GM18511 (cell line): ENCODE results near the gene NID2.

Source experiments
- ATAC-seq: cut with Tn5 transposase; IDR thresholded peaks from one replicate; pipeline ENCODE4 v1.9.1; 2021; ENCODE audit warnings: mild to moderate bottlenecking, moderate library complexity; ENCODE audit not compliant: unreplicated experiment

Gene NID2

DNA sequence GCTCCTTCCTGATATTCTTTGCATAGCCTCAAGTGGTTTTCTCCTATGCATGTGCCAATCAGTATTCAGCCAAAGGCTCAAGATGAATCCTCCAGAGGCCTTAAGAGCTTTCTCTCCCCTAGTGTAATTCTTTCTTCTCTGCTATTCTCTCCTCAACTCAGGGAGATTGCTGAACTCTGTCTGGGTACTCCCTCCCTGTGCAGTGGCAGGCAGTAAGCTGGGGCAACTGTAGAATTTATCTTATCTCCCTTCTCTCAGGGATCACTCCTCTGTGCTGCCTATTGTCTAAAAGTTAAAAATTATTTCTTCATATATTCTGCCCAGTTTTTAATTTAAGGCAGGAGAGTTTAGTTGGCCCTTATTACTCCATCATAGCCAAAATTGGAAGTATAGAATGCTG lies 108.0 kb downstream of the NID2 start:
- no peak for ATAC-seq

DNA sequence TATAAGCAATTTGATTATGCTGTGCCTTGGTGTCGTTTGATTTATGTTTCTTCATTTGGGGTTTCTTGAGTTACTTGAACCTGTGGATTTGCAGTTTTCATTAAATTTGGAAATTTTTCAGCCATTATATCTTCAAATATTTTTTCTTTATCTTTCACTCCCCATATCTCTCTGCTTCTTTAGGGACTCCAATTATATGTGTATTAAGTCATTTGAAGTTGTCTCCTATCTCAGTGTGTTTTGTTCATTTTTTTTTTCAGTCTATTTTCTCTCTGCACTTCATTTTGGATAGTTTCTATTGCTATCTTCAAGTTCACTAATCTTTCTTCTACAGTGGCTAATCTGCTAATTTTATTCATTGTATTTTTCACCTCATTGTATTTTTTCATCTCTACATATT lies 108.9 kb downstream of the NID2 start:
- no peak for ATAC-seq

DNA sequence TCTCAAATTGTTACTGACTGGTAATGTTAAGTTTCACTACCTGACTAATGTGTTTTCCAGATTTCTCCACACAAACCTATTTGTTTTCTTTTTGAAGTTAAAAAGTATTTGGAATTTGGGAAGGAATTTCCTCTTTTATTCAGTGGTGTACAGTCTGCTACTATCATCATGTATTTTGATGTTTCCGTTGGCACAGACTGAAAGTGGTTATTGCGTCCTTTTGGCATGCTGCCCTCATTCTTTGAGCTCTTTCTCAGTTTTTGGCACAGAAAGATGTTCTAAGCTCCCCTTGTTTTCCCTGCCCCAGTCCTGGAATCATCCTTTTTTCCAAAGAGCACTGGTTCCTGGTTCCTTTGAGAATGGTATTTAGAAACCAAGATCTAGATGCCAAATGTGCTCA lies 110.9 kb downstream of the NID2 start:
- no peak for ATAC-seq
